ENCODE results near the gene CEP192.

DNA sequence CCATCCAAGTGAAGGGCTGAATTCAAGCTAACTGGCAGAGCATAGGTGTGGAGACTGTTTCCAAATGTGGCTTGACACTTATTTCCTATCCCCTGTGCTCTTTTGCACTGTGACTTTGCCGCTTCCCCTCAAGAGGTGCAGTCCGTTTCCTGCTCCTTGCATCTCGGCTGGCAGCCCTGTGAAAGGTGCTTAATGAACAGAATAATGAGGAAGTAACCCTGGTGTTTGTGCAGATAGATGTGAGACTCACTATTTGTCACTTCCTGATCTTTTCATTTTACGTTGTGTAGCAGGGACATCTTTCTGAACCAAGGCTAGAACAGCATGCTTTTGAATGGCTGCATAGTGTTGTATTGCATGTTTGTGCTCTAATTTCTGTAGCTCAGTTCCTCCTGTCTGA lies 60.8 kb downstream of the CEP192 start:
- TF ChIP-seq ZBTB33 (IDR thresholded peaks at IDR 0.05; ENCODE audit: extremely low read depth, insufficient replicate concordance, low read length) (no peak), POLR2A (IDR thresholded peaks at IDR 0.05; ENCODE audit: borderline replicate concordance, extremely low read depth, insufficient read depth, insufficient read length) (no peak)
- TF ChIP-seq, protein P1, sequence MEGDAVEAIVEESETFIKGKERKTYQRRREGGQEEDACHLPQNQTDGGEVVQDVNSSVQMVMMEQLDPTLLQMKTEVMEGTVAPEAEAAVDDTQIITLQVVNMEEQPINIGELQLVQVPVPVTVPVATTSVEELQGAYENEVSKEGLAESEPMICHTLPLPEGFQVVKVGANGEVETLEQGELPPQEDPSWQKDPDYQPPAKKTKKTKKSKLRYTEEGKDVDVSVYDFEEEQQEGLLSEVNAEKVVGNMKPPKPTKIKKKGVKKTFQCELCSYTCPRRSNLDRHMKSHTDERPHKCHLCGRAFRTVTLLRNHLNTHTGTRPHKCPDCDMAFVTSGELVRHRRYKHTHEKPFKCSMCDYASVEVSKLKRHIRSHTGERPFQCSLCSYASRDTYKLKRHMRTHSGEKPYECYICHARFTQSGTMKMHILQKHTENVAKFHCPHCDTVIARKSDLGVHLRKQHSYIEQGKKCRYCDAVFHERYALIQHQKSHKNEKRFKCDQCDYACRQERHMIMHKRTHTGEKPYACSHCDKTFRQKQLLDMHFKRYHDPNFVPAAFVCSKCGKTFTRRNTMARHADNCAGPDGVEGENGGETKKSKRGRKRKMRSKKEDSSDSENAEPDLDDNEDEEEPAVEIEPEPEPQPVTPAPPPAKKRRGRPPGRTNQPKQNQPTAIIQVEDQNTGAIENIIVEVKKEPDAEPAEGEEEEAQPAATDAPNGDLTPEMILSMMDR (IDR thresholded peaks at IDR 0.05 in 2 of 3, conservative IDR thresholded peaks at IDR 0.05 in 1 of 3; ENCODE audit: borderline replicate concordance in 1 of 3, insufficient read depth in 1 of 3, low read depth in 2 of 3, low read length in 2 of 3): no peak
